HG02759 (cell line): ENCODE measurements around the gene KAT6B.
"Not testable (repeated sequence)": the region's sequence is repeated elsewhere in the genome, so short reads cannot be mapped to it uniquely, and the experiment has no call there.

Experiments used
- ATAC-seq: cut with Tn5 transposase; IDR thresholded peaks from one replicate; pipeline ENCODE4 v1.9.1; 2021; ENCODE audit warnings: mild to moderate bottlenecking, moderate library complexity; ENCODE audit not compliant: unreplicated experiment

The KAT6B gene

DNA sequence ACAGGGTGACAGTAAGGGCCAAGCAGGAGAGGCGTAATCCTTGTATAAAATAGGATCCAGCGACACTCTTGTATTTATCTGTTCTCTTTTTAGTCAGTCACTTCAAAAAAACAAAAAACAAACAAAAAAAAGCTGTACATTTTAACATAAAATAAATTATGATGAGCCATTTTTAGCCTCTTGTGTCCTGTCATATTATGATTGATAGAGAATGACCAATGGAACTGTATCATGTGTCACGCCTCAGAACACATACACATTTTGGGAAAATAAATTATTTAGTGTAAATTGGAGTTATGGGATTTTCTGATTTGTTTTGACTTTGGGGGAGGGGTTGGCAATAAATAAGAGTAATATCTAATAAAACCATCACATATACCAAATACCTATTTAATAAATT is 205.7 kb downstream of the KAT6B start:
- no peak for ATAC-seq

- ATAC-seq: no peak
These were observed 206.4 kb downstream of the KAT6B start for GRCh38 chr10:75032813-75033212.

DNA sequence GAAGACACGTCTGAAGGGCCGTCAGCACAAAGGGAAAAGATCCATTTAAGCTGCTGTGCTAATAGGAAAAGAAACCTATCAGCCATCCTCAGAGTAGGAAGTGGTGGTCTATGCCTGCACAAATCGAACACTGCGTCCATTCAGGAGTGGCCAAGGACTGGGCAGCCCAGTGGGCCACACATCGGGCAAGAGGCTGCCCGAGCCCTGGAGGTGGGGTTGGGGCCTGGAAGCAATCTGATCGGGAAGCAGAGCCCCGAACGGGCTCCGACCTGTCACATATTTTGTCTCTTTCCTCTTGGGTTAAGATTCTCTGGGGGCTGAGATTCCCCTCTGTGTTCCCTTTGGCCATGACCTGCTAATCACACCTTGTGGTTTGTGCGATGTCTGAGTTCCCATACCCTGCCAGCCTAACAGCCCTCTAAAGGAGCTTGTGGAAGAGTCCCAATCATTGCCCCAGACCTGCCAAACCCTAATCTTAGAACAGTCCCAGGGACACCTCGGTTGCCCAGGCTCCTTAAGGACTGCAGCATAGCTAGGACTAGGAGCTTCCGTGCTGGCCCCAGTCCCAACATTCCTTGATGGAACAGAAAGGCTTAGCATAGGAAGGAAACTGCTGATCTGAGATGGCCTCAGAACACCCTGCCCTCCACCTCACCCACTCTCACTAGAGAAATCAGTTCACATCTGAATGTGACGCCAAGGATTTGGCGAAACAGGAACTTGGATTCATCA is 207.2 kb downstream of the KAT6B start:
- ATAC-seq: no peak

- no peak for ATAC-seq
These were observed 207.7 kb downstream of the KAT6B start for GRCh38 chr10:75034131-75034512.

- ATAC-seq: no peak
These were observed 208.4 kb downstream of the KAT6B start for GRCh38 chr10:75034714-75035258.

DNA sequence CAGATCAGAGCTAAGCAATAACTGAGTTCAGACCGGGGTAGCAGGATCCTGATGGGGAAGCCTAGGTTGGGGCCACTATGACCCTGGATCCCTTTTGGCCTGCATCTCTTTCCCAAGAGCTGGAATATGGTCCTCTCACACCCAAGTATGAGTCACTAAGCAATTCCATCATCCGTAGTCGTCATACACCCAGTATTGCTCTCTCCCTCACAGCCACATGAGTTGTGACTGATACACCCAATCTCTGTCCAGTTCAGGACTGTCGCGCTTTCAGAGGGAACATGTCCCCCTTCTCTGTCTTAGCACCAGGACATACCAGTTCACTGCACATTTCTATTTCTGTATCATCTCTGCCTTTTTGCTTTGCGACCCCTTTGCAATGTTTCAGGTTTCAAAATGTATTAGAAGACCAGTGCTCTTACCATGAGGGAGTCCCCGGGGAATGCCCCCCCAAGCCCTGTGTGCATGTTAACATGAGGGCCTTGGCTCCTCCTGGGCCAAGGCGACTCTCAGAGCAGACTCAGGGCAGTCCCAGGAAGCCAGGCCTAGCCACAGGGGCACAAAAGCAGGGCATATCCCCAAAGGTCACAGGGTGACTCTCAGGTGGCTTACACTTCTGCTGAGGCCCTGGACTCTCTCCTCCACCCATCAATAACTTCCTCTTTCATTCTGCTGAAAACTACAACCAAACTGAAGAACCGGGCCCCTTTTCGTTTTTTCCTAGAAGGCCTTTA is 209.7 kb downstream of the KAT6B start:
- ATAC-seq: no peak

GRCh38 chr10:75037171-75038153 is 211.1 kb downstream of the KAT6B start:
- no peak for ATAC-seq

- no peak for ATAC-seq
These were observed 211.9 kb downstream of the KAT6B start for GRCh38 chr10:75038335-75038734.

DNA sequence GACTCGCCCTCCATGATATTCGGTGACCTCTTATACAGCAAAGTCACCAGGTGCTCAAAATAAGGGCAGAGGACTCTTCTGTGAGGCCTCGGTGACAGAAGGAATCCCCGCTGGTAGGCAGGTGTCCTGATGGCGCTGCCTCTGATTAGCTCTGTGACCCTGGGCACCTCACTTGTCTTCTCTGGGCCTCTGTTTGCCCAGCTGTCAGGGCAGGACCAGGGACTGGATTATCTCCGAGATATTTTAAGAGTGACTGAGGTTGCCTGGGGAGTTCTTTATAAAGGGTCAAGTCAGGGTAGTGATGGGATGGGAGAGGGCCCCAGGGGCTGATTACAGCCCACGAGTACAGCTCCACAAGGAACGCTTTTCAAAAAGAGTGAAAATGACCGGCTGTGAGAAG is 214.2 kb downstream of the KAT6B start:
- ATAC-seq: no peak

- ATAC-seq: no peak
These were observed 216.0 kb downstream of the KAT6B start for GRCh38 chr10:75042292-75042974.

DNA sequence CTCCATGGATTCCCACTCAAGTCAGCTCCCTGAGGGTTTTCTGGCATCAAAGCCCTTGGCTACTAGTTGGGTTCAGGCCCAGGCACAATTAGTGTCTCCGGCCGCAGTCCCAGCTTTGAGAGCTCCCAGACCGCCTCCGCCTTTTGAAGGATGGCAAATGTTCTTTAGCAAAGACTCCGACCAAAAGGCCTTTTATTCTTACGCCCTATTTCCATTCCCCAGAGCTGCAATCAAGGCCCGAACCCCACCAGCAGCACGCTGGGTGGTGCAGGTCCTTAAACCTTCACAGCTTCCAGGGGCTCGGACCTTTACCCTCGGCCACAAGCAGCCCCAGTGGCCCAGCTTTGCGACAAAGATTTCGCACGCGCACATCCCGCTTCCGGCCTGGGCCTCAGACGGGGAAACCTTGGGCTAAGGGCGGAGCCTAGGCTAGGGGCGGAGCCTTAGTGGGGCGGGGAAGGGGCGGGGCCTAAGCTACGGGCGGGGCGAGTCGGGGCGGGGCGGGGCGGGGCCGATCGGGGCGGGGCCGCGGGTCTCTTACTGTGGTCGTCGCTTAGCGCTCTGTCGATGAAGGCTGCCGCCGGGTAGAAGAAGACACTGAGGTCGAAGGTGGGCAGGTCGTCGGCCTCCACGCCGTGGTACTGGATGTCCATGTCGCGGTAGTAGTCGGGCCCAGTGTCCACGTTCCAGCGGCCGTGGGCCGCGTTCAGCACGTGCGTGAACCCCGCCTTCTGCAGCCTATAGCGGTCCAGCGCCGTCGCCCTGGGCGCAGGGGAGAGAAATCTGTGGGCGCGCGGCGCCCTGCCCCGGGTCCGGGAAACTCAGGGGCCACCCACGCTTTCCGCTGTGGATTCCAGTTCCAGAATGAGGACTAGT is 217.1 kb downstream of the KAT6B start:
- no peak for ATAC-seq

GRCh38 chr10:75048669-75049098 is 222.3 kb downstream of the KAT6B start:
- no peak for ATAC-seq

GRCh38 chr10:75049316-75050148 is 223.1 kb downstream of the KAT6B start:
- ATAC-seq: no peak

GRCh38 chr10:75050149-75050919 is 223.9 kb downstream of the KAT6B start:
- no peak for ATAC-seq

DNA sequence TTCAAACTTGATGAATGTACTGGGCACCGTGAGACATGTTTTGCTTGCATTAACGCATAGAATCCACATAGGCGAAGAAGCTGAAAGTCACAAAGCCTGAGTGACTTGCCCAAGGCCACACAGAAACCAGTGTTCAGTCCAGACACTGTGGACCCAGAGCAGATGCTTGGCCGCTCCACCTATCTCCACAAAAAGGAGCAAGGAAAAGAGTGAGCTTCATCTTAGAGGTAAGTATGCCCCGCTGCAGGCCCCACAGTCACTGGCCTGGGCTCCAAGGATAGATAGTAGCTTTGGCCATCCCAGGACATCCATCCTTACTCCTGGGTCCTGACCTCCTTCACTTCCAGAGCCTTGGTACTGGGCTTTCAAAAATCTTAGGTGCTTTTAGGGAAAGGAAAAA is 224.9 kb downstream of the KAT6B start:
- ATAC-seq: no peak

DNA sequence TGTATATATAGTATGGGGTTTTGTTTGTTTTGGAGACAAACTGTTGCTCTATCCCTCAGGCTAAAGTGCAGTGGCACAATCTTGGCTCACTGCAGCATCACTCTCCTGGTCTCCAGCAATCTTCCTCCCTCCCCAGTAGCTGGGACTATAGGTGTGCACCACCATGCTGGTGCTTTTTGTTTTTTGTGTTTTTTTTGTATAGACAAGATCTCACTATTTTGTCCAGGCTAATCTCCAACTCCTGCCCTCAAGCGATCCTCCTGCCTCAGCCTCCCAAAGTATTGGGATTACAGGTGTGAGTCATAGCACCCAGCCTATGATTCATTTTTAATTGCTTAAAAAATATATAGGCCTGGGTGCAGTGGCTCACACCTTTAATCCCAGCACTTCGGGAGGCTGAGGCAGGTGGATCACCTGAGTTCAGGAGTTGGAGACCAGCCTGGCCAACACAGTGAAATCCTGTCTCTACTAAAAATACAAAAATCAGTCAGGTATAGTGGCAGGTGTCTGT is 229.6 kb downstream of the KAT6B start:
- not testable (repeated sequence) for ATAC-seq

- ATAC-seq: no peak
These were observed 231.3 kb downstream of the KAT6B start for GRCh38 chr10:75057680-75058079.

DNA sequence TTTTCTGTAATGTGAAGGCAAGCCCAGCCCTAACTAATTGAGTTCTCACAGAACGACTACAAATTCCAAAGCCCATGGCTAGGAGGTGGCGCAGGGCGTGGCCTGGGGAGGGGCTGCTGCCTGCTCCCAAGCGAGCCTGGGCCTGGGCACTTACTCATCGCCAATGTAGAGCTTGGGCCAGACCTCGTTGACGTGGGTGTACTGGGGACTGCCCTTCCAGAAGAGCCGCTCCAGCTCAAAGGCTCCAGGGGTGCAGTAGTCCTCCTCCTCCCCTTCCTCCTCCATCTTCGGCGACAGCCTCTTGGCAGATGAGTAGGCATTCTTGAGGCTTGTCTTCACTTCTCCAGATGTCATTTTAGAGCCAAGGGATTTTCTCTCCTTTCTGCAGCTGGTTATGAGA is 231.8 kb downstream of the KAT6B start:
- ATAC-seq: no peak
